Progenitor cell of endocrine pancreas (in vitro differentiated cells): ENCODE data around the gene GRAMD1B. TPM values are rescaled to one million over a fixed set of nuclear protein-coding genes. Genes with fewer than 3 reads are reported as not detected.

ENCODE experiments used
- DNase-seq: peaks from one replicate; pipeline ENCODE4 v3.0.0; 2021; ENCODE audit warnings: low spot score; ENCODE audit not compliant: unreplicated experiment
- H3K27ac Mint-ChIP-seq: 2 replicates; pipeline ENCODE4 v1.8.0; 2021; ENCODE audit warnings: mild to moderate bottlenecking, moderate library complexity, mixed read lengths
- H3K27me3 Mint-ChIP-seq: 2 replicates; pipeline ENCODE4 v1.8.0; 2021; ENCODE audit warnings: mixed read lengths
- H3K36me3 Mint-ChIP-seq: 2 replicates; pipeline ENCODE4 v1.8.0; 2022; ENCODE audit warnings: mixed read lengths; ENCODE audit not compliant: insufficient read depth
- H3K4me1 Mint-ChIP-seq: 2 replicates; pipeline ENCODE4 v1.8.0; 2021; ENCODE audit warnings: low read depth, mixed read lengths
- H3K4me3 Mint-ChIP-seq: 2 replicates; pipeline ENCODE4 v1.8.0; 2021; ENCODE audit warnings: low read depth, mild to moderate bottlenecking, moderate library complexity, mixed read lengths
- H3K9me3 Mint-ChIP-seq: 2 replicates; pipeline ENCODE4 v1.8.0; 2021; ENCODE audit warnings: low read depth, mixed read lengths
- CTCF ChIP-seq: fragments of 200-600 bp; sonication (generic); IDR thresholded peaks from one replicate; pipeline ENCODE4 v1.5.0; 2021; ENCODE audit warnings: antibody characterized with exemption, mild to moderate bottlenecking; ENCODE audit not compliant: unreplicated experiment
- total RNA-seq: library from RNA; stranded (reverse); gene quantifications from 2 replicates; pipeline ENCODE4 v1.2.1, GENCODE V29; 2021

GRAMD1B gene
- total RNA-seq, 1 donor from 2014 or later = 4.5 TPM

DNA sequence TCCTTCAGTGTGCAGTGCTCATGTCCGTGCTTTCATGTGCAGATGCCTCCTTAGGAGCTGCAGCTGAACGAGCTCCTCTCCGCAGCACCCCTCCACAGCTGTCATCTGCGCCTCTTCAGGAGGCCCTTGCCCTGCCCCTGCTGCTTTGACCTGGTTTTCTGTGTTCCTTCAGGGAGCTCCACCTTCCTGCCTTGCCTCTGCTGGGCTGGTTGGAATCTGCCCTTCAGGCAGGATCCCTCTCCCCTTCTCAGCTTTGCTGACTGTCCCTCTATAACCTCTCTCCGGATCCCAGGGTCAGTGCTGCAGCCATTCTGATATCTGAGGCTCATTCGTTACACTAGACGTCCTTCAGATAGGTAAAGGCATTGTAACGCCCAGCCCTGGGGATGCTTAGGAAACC is 156.5 kb downstream of the GRAMD1B start:
- peaks cover 44% of the 10 kb centered on the region for H3K4me1 Mint-ChIP-seq
- H3K27me3 Mint-ChIP-seq = peaks cover 6% of the 10 kb centered on the region
- peak overlapping the region; percentile 97 for H3K27ac Mint-ChIP-seq
- no peaks in the 10 kb centered on the region for H3K9me3 Mint-ChIP-seq
- H3K4me3 Mint-ChIP-seq = no peak overlapping the region
- TF ChIP-seq CTCF = no peak
- no peak for DNase-seq
- H3K36me3 Mint-ChIP-seq = no peaks in the 10 kb centered on the region

GRCh38 chr11:123587044-123587443 is 157.0 kb downstream of the GRAMD1B start:
- Mint-ChIP-seq H3K27ac (peak overlapping the region; percentile 97), H3K9me3 (no peaks in the 10 kb centered on the region), H3K27me3 (peaks cover 4% of the 10 kb centered on the region), H3K4me1 (peaks cover 43% of the 10 kb centered on the region), H3K36me3 (no peaks in the 10 kb centered on the region), H3K4me3 (peak overlapping the region; percentile 29)
- TF ChIP-seq CTCF = no peak
- DNase-seq = no peak

DNA sequence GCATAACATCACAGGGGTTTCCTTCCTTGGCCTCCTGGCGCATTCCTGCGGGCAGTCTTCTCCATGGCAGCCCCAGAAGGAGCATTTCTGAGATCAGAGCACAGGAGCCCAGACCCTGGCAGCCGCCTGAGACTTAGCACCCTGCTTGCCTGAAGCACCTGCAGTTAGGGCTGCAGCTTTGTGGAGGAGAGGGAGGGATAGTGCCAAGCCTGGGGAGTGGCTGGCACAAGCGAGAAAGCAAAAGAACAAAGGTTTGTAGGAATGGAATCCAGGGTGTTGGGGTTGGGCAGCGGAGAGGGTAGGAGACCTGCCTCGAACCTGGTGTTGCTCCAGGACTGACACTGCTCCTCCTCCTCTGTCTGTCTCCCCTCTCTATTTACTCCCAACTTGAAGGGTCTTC is 157.5 kb downstream of the GRAMD1B start:
- TF ChIP-seq CTCF = no peak
- no peaks in the 10 kb centered on the region for H3K36me3 Mint-ChIP-seq
- peaks cover 43% of the 10 kb centered on the region for H3K4me1 Mint-ChIP-seq
- no peak for DNase-seq
- peaks cover 4% of the 10 kb centered on the region for H3K27me3 Mint-ChIP-seq
- no peak overlapping the region for H3K4me3 Mint-ChIP-seq
- peak overlapping the region; percentile 97 for H3K27ac Mint-ChIP-seq
- no peaks in the 10 kb centered on the region for H3K9me3 Mint-ChIP-seq

DNA sequence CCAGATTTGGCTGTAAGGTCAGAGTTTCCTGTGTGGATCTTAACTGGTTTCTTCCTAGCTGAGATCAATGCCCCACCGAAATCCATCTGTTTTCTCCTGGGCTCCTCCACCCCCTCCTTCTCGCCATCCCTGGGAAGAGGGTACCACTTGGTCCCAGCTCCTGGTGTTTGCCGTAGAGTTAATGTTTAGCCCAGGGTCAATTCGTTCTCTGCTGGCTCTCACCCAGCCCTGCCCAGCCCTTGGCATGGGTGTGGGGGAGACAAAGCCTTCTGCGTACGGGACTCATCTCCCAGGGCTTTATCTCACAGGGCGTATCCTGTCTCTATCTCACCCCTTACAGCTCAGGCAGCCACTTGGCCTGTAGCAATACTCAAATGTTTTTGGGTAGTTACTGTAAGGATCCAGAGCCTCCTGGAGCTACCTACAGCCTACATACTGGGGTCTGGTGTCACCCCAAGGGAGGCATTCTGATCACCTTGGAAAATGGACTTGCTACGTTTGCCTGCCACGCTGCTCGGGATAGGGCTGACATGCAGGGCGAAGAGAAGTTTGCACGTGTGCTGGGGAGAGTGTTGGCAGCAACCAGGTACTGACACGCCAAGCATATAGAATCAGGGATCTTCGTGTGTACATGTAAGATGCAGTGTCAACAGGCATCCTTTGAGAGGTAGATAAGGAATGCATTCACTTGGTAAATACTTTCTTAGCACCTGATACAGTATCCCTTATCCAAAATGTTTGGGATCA is 158.2 kb downstream of the GRAMD1B start:
- peaks cover 43% of the 10 kb centered on the region for H3K4me1 Mint-ChIP-seq
- DNase-seq = peak; percentile 42
- H3K27me3 Mint-ChIP-seq = peaks cover 4% of the 10 kb centered on the region
- H3K4me3 Mint-ChIP-seq = peak overlapping the region; percentile 30
- no peaks in the 10 kb centered on the region for H3K36me3 Mint-ChIP-seq
- no peak for TF ChIP-seq CTCF
- H3K27ac Mint-ChIP-seq = peak overlapping the region; percentile 97
- no peaks in the 10 kb centered on the region for H3K9me3 Mint-ChIP-seq

DNA sequence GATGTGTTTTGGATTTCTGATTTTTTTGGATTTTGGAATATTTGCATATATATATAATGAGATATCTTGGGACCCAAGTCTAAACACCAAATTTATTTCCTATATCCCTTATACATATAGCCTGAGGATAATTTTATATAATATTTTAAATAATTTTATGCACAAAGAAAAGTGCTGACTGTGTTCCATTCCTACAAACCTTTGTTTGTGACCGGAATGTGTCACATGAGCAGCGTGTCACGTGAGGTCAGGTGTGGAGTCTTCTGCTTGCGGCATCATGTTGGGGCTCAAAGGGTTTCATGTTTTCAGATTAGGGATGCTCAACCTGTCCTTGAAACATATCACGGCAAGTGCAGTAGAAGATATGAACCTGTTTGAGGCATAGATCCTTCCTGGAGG is 158.8 kb downstream of the GRAMD1B start:
- Mint-ChIP-seq H3K27me3 (peaks cover 4% of the 10 kb centered on the region), H3K36me3 (no peaks in the 10 kb centered on the region), H3K27ac (peak overlapping the region; percentile 97), H3K4me3 (no peak overlapping the region), H3K9me3 (no peaks in the 10 kb centered on the region), H3K4me1 (peaks cover 43% of the 10 kb centered on the region)
- TF ChIP-seq CTCF = no peak
- DNase-seq = no peak
